HG03159 (cell line): ENCODE data around the gene NFIC.
"Not testable (repeated sequence)": the region's sequence is repeated elsewhere in the genome, so short reads cannot be mapped to it uniquely, and the experiment has no call there.

Experiments used
- ATAC-seq: cut with Tn5 transposase; IDR thresholded peaks from one replicate; pipeline ENCODE4 v1.9.1; 2021; ENCODE audit warnings: mild to moderate bottlenecking, moderate library complexity; ENCODE audit not compliant: unreplicated experiment

Gene NFIC

GRCh38 chr19:3506384-3507340, 140.3 kb downstream of the NFIC start:
- ATAC-seq, result no peak

- no peak for ATAC-seq
These were observed 141.2 kb downstream of the NFIC start for GRCh38 chr19:3507371-3508120.

GRCh38 chr19:3508121-3508661, 141.8 kb downstream of the NFIC start:
- not testable (repeated sequence) for ATAC-seq

GRCh38 chr19:3508771-3509535, 142.6 kb downstream of the NFIC start:
- ATAC-seq, result no peak

- no peak for ATAC-seq
These were observed 143.2 kb downstream of the NFIC start for GRCh38 chr19:3509566-3509989.

- no peak for ATAC-seq
These were observed 144.3 kb downstream of the NFIC start for GRCh38 chr19:3510727-3511126.

- no peak for ATAC-seq
These were observed 145.3 kb downstream of the NFIC start for GRCh38 chr19:3511506-3512251.

GRCh38 chr19:3512562-3513228, 146.3 kb downstream of the NFIC start:
- no peak for ATAC-seq

GRCh38 chr19:3513229-3514140, 147.1 kb downstream of the NFIC start:
- no peak for ATAC-seq

- no peak for ATAC-seq
These were observed 148.5 kb downstream of the NFIC start for GRCh38 chr19:3514930-3515329.

GRCh38 chr19:3515891-3516422, 149.6 kb downstream of the NFIC start:
- ATAC-seq, result no peak

GRCh38 chr19:3516675-3517207, 150.4 kb downstream of the NFIC start:
- ATAC-seq, result no peak

GRCh38 chr19:3517638-3518037, 151.3 kb downstream of the NFIC start:
- no peak for ATAC-seq

- no peak for ATAC-seq
These were observed 151.9 kb downstream of the NFIC start for GRCh38 chr19:3518255-3518654.

- ATAC-seq, result no peak
These were observed 152.3 kb downstream of the NFIC start for GRCh38 chr19:3518659-3519058.
